K562 (cell line): Measurements from ENCODE around the gene DPAGT1. TPM values are rescaled to one million over a fixed set of nuclear protein-coding genes. Genes with fewer than 3 reads are reported as not detected.

Experiments used
- CXXC5 ChIP-seq: fragments of 250-450 bp; sonication (Bioruptor Pico); IDR thresholded peaks from 2 replicates; pipeline ENCODE4 v1.8.0; 2022; ENCODE audit warnings: inconsistent platforms, mild to moderate bottlenecking, moderate library complexity
- ETS2 ChIP-seq: IDR thresholded peaks from 2 replicates; pipeline ENCODE4 v1.6.1; 2016; ENCODE audit warnings: borderline replicate concordance, missing genetic modification characterization, mild to moderate bottlenecking, moderate library complexity, missing compliant biosample characterization; ENCODE audit not compliant: poor library complexity, severe bottlenecking
- FOXA1 ChIP-seq: fragments of 450-650 bp; IDR thresholded peaks from 2 replicates; pipeline ENCODE4 v1.6.1; 2016; ENCODE audit warnings: mild to moderate bottlenecking, borderline replicate concordance
- GATAD2A ChIP-seq: fragments of 450-650 bp; IDR thresholded peaks from 2 replicates; pipeline ENCODE4 v1.6.1; 2017
- KDM1A ChIP-seq, 2 experiments: fragments of 450-650 bp; IDR thresholded peaks; 2 replicates each; pipeline ENCODE4 v1.6.1; 2016; ENCODE audit warnings: mild to moderate bottlenecking in 2 of 2
- MAFG ChIP-seq: fragments of 450-650 bp; conservative IDR thresholded peaks from 2 replicates; pipeline ENCODE4 v1.6.1; 2016; ENCODE audit warnings: missing genetic modification characterization, missing compliant biosample characterization
- MTF1 ChIP-seq: fragments of 250-450 bp; sonication (Bioruptor Pico); IDR thresholded peaks from 2 replicates; pipeline ENCODE4 v1.9.0; 2021; ENCODE audit warnings: moderate library complexity, mild to moderate bottlenecking, inconsistent platforms, borderline replicate concordance
- NCOR1 ChIP-seq: fragments of 450-650 bp; IDR thresholded peaks from 2 replicates; pipeline ENCODE4 v1.6.1; 2016; ENCODE audit warnings: mild to moderate bottlenecking, moderate library complexity
- PTRF ChIP-seq: fragments of 450-650 bp; IDR thresholded peaks from 2 replicates; pipeline ENCODE4 v1.6.1; 2016; ENCODE audit warnings: mild to moderate bottlenecking, missing genetic modification characterization, missing compliant biosample characterization
- RBM14 ChIP-seq: fragments of 200-400 bp; formaldehyde crosslinking; IDR thresholded peaks from 2 replicates; pipeline ENCODE4 v1.6.1; 2018; ENCODE audit warnings: low read depth, mild to moderate bottlenecking, low read length, moderate library complexity, borderline replicate concordance; ENCODE audit not compliant: insufficient read depth
- SETDB1 ChIP-seq: IDR thresholded peaks from one replicate; pipeline ENCODE4 v1.6.1; 2012; ENCODE audit warnings: low read length, control low read depth, inconsistent platforms
- WHSC1 ChIP-seq: IDR thresholded peaks from one replicate; pipeline ENCODE4 v1.6.1; 2012; ENCODE audit warnings: low read length, control low read depth, inconsistent platforms
- polyA plus RNA-seq, 8 experiments: library from polyadenylated mRNA; depleted of rRNA in 4 of 8; stranded (reverse) in 5 of 8; unstranded in 3 of 8; fragments of >200 nt; fragmentation: Nextera tagmentation in 2 of 8; fragmentation: Illumina TruSeq in 1 of 8; extraction: Ambion mirVana in 2 of 8; extraction: Trizol in 1 of 8; gene quantifications; 2 replicates each; pipeline versions ENCODE4 v1.2.1 to v1.2.3, GENCODE V29; 2011 to 2014; ENCODE audit warnings: inconsistent platforms in 1 of 8, missing spikeins in 1 of 8
- total RNA-seq, 7 experiments: library from RNA; depleted of rRNA in 6 of 7; stranded (reverse); fragments of >200 nt in 6 of 7; fragmentation: Illumina TruSeq in 2 of 7; extraction: Trizol in 2 of 7; gene quantifications; 2 replicates each; pipeline versions ENCODE4 v1.2.1 to v1.2.3, GENCODE V29; 2011 to 2021; ENCODE audit warnings: low replicate concordance in 1 of 7
- TF ChIP-seq, protein P1 (sequence below): IDR thresholded peaks from 3 replicates; pipeline ENCODE4 v1.6.1; 2011; ENCODE audit warnings: borderline replicate concordance, mild to moderate bottlenecking; ENCODE audit not compliant: insufficient read length, insufficient read depth
- TF ChIP-seq, protein P2 (sequence below): fragments of 250-450 bp; sonication (Bioruptor Pico); IDR thresholded peaks from 2 replicates; pipeline ENCODE4 v1.8.0; 2022; ENCODE audit warnings: moderate library complexity, mild to moderate bottlenecking, inconsistent platforms
- TF ChIP-seq, protein P3 (sequence below): sonication (generic); formaldehyde crosslinking; IDR thresholded peaks from 2 replicates; pipeline ENCODE4 v1.8.0; 2022; ENCODE audit warnings: mild to moderate bottlenecking, missing genetic modification reagents
- TF ChIP-seq, protein P4 (sequence below): fragments of 450-650 bp; IDR thresholded peaks from 2 replicates; pipeline ENCODE4 v1.7.0; 2016; ENCODE audit warnings: borderline replicate concordance
- TF ChIP-seq, protein P5 (sequence below): sonication (generic); IDR thresholded peaks from 2 replicates; pipeline ENCODE4 v1.6.1; 2016

DPAGT1 gene
- total and polyA plus RNA-seq, 9 of the 15 experiments (the other 6 are each of a cell fraction or from before 2014, with no cell fraction given) = 29.9 to 135 (median 85.0) TPM

DNA sequence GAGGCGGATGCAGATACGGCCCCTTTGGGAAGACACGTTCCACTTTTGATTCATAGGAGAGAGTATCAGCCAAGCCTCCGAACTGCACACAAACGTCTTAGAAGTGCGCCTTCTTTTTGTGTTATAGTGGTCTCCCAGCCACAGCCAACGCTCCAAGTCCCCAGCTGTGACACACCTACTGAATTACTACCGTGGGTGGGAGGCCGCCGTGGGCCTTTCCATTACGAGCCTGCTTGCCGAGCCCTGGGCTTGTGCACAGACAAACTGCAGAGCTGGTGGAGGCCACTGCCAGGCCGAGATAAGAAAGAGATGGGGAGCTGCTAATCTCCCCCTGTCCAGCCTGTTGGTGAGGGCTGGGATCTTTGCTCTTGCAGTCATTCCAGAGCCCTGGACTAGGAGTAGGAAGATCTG, 16.2 kb downstream of the DPAGT1 start (continued):
- TF ChIP-seq, protein P1, sequence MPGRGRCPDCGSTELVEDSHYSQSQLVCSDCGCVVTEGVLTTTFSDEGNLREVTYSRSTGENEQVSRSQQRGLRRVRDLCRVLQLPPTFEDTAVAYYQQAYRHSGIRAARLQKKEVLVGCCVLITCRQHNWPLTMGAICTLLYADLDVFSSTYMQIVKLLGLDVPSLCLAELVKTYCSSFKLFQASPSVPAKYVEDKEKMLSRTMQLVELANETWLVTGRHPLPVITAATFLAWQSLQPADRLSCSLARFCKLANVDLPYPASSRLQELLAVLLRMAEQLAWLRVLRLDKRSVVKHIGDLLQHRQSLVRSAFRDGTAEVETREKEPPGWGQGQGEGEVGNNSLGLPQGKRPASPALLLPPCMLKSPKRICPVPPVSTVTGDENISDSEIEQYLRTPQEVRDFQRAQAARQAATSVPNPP = no peak
- TF ChIP-seq, protein P2, sequence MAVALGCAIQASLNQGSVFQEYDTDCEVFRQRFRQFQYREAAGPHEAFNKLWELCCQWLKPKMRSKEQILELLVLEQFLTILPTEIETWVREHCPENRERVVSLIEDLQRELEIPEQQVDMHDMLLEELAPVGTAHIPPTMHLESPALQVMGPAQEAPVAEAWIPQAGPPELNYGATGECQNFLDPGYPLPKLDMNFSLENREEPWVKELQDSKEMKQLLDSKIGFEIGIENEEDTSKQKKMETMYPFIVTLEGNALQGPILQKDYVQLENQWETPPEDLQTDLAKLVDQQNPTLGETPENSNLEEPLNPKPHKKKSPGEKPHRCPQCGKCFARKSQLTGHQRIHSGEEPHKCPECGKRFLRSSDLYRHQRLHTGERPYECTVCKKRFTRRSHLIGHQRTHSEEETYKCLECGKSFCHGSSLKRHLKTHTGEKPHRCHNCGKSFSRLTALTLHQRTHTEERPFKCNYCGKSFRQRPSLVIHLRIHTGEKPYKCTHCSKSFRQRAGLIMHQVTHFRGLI (CRISPR knock-in tag) = 0 out of 2 replicates have a peak, but pooled peaks have one; percentile 37
- no peak for TF ChIP-seq MTF1
- no peak for TF ChIP-seq MAFG (tag)
- TF ChIP-seq, protein P3, sequence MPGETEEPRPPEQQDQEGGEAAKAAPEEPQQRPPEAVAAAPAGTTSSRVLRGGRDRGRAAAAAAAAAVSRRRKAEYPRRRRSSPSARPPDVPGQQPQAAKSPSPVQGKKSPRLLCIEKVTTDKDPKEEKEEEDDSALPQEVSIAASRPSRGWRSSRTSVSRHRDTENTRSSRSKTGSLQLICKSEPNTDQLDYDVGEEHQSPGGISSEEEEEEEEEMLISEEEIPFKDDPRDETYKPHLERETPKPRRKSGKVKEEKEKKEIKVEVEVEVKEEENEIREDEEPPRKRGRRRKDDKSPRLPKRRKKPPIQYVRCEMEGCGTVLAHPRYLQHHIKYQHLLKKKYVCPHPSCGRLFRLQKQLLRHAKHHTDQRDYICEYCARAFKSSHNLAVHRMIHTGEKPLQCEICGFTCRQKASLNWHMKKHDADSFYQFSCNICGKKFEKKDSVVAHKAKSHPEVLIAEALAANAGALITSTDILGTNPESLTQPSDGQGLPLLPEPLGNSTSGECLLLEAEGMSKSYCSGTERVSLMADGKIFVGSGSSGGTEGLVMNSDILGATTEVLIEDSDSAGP (CRISPR knock-in tag) = no peak; the same call in none of the 2 replicates
- no peak for TF ChIP-seq CXXC5 (CRISPR knock-in tag)
- TF ChIP-seq NCOR1 = peak; percentile 94
- TF ChIP-seq, protein P4, sequence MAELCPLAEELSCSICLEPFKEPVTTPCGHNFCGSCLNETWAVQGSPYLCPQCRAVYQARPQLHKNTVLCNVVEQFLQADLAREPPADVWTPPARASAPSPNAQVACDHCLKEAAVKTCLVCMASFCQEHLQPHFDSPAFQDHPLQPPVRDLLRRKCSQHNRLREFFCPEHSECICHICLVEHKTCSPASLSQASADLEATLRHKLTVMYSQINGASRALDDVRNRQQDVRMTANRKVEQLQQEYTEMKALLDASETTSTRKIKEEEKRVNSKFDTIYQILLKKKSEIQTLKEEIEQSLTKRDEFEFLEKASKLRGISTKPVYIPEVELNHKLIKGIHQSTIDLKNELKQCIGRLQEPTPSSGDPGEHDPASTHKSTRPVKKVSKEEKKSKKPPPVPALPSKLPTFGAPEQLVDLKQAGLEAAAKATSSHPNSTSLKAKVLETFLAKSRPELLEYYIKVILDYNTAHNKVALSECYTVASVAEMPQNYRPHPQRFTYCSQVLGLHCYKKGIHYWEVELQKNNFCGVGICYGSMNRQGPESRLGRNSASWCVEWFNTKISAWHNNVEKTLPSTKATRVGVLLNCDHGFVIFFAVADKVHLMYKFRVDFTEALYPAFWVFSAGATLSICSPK = no peak
- TF ChIP-seq KDM1A (IDR thresholded peaks at IDR 0.05) = peak; percentile 38 to 52; a peak in 2 of 4 replicates
- 0 out of 2 replicates have a peak, but pooled peaks have one; percentile 23 for TF ChIP-seq GATAD2A
- no peak for TF ChIP-seq WHSC1
- TF ChIP-seq PTRF = no peak
- no peak for TF ChIP-seq ETS2 (tag)
- no peak for TF ChIP-seq RBM14
- TF ChIP-seq, protein P5, sequence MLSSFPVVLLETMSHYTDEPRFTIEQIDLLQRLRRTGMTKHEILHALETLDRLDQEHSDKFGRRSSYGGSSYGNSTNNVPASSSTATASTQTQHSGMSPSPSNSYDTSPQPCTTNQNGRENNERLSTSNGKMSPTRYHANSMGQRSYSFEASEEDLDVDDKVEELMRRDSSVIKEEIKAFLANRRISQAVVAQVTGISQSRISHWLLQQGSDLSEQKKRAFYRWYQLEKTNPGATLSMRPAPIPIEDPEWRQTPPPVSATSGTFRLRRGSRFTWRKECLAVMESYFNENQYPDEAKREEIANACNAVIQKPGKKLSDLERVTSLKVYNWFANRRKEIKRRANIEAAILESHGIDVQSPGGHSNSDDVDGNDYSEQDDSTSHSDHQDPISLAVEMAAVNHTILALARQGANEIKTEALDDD = no peak
- no peak for TF ChIP-seq FOXA1
- no peak for TF ChIP-seq SETDB1
